ENCODE measurements around the gene SLC9A4.
A peak's percentile ranks its signal among the peaks of the same experiment; 100 is the strongest.

DNA sequence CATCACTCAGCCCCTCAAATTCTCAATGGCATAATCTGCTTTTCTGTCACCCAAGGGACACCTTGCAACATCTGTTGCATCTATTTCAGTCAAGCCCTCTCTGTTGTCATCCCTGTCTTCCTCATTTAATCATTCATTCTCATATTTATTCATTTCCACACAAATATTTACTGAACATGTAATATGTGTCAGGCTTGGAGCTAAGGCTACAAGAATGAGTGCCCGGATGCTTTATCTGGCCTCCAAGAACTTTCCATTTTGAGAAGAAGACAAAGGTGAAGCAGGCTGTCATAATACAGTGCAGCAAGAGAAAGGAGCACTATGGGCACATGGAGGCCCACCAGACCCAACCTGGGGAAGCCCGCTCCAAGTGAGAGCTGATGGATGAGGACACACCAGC, 34.4 kb upstream of the SLC9A4 start:
- TF ChIP-seq GABPA (IDR thresholded peaks at IDR 0.05; ENCODE audit: low read depth) (no peak), POLR2AphosphoS5 (IDR thresholded peaks at IDR 0.05; ENCODE audit: low read depth) (no peak), SPI1 (IDR thresholded peaks at IDR 0.05; ENCODE audit: borderline replicate concordance, low read depth) (peak; percentile 40; the same call in 1 of the 2 replicates)
- TF ChIP-seq, protein P1, sequence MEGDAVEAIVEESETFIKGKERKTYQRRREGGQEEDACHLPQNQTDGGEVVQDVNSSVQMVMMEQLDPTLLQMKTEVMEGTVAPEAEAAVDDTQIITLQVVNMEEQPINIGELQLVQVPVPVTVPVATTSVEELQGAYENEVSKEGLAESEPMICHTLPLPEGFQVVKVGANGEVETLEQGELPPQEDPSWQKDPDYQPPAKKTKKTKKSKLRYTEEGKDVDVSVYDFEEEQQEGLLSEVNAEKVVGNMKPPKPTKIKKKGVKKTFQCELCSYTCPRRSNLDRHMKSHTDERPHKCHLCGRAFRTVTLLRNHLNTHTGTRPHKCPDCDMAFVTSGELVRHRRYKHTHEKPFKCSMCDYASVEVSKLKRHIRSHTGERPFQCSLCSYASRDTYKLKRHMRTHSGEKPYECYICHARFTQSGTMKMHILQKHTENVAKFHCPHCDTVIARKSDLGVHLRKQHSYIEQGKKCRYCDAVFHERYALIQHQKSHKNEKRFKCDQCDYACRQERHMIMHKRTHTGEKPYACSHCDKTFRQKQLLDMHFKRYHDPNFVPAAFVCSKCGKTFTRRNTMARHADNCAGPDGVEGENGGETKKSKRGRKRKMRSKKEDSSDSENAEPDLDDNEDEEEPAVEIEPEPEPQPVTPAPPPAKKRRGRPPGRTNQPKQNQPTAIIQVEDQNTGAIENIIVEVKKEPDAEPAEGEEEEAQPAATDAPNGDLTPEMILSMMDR (IDR thresholded peaks at IDR 0.05; ENCODE audit: insufficient read depth, low read length), result no peak

Measured in HL-60 (cell line).